NCI-H526 (cell line): Measurements from ENCODE around the gene RCAN3.

Experiments used
- DNase-seq, 2 experiments: peaks; one replicate each; lab custom pipeline; 2025; lab: John Stamatoyannopoulos, UW

RCAN3 gene

DNA sequence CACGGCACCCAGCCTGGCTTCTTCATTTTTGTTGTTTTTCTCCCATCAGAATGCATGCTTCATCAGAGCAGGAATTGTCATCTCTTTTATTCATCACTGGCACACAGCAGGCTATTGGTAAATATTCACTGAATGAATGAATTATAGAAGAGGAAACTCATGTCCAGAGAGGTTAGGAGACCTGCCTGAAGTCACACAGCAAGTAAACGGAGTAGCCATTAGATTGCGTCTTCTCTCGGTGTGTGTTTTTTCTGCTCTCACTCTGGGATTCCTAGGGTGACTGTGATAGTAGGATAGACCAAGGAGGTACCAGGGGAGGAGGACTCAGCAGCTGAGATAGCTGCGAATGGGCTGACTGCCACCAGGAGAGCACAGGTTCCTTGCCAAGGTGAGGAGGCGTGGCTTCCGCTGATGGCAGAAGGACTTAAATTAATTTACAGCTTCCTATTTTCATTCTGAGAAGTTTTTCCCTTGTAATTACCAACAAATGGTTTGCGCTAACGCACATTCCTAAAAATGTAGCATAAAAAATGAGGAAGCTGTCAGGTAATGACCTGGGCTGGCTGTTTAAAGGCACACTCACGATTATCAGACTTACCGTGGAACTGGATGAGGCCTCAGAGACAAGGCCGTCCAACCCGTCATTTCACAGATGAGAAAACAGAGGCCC is 48.8 kb downstream of the RCAN3 start:
- DNase-seq, result no peak

DNA sequence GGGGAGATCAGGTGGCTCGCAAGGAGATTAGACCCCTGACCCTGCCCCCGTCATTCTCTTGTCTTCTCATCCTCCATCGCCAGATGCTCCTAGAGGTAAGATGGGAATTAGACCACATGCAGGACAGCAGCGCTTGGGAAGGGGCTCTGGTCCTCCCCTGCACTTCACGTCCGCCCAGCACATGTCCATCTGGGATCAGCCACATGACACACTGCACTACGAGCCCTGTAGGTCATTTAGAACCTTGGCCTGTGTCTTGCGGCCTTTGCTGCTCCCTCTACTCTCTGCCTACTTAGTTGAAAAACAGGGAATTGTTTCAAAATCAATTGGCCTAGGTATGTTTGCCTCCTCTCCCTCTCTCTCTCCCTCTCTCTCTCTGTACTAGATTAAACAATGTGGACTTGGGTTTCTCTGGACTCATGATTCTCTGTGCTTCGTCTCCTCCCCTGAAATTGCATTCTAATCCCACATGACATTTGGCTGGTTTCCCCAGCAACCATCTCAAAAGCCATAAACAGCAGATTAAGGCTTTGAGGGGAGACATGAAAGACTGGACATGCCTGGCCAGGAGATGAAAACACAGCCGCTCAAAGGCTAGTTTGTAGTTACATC is 49.4 kb downstream of the RCAN3 start:
- peak in 1 of 2 experiments; percentile 13 for DNase-seq

DNA sequence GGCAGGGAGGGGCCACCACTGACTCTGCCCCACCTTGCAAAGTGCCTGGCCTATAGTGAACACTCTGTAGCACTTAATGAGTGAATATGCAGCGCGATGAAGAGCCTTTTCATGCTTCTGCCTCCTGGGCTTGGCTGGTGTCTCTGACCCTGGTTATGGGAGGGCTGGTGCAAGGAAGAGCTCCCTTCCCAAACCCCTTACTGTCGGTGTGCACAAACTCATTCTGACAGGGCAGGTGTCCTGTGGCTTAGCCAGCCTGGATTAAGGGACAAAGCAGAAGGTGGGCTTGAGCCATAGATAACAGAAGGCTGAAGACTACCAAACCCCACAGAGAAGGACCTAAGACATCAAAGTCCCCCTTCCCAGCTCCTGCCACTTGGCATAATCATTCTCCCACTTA is 51.3 kb downstream of the RCAN3 start:
- DNase-seq, result no peak

DNA sequence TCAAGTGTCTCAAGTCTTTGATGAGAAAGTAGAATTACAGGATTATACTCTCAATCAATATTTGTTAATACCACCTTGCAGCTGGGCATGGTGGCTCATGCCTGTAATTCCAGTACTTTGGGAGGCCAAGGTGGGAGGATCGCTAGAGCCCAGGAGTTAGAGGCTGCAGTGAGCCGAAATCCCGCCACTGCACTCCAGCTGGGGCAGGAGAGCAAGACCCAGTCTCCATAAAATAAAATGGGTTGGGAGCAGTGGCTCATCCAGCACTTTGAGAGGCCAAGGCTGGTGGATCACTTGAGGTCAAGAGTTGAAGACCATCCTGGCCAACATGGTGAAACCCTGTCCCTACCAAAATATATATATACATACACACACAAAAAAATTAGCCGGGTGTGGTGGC is 52.1 kb downstream of the RCAN3 start:
- DNase-seq, result no peak

DNA sequence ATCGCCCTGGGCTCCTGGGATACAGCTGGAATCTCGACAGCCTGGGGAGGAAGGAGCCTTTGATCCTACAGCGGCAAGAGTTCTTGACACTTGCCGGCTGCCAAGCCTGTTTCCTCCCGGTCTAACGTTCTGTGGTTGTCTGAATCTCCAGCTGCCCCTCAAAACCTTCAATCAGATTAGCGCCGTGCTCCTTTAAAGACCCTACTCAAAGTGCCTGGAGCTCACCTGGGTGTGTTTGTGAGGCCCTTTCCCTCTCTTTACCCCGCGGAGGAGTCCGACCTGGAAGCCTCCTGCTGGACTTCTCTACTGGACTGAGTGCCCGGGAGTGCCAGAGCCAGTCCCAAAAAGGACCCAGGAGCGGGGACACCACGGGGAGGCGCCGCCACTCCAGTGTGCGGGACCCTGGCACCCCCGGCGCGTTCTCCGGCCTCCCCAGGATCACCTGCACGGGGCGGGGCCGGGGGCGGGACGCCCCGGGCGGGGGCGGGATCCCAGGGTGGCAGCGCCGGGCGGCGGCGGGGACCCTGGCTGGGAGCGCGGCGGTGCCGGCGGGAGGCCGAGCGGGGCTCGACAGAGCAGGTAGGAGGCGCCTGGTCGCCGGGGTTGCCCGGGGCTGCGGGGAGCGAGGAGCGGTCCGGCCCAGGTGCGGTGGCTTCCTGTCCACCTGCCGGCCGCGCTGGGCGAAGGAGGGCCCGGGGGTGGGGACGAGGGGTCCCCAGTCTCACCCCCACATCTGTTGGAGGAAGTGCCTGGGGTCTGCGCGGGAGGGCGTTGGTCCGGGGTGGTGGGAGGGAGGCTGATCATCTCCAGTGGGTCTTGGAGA is 53.2 kb downstream of the RCAN3 start, which contains the start of gene NCMAP:
Gene NCMAP (plus strand): TSS at position 497 of the 823 bp plus-strand sequence. CDS start 39,344 bp downstream, outside the sequence.
- DNase-seq, result peak; percentile 37 to 61

DNA sequence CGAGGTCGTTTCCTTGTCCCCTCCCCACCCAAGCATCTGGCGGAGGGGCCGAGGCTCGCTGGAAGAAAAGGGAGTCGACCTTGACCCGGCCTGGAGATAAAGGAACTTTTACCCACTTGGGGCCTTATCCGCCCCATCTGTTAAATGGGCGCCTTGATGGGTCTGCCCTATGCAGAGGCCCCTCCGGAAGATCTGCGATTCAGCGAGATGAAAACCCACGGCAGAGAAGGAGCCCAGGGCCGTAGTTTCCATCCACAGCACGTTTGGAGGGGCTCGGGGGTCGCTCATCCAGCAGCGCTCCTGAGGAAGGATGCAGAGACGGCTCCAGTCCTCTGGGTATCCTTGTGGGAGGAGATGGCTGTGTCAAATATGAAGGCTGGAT is 53.8 kb downstream of the RCAN3 start:
- DNase-seq, result no peak

DNA sequence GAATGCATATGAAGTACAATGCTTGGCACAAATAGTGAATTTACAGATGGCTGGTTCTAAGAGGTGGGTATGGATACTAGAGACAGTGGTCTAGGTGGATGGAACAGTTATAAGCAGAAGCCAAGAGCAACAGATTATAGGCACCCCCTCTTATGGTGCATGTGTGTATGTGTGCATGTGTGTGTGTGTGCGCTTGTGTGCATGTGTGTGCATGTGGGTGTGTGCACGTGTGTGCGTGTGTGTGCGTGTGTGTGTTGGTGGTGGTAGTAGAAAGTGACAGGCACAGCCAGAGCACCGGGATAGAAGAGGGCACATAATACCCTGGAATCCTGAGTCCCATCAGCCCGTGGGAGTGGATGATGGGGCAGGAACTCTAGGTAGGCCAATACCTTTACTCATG is 54.6 kb downstream of the RCAN3 start:
- DNase-seq, result peak in 1 of 2 experiments; percentile 10

DNA sequence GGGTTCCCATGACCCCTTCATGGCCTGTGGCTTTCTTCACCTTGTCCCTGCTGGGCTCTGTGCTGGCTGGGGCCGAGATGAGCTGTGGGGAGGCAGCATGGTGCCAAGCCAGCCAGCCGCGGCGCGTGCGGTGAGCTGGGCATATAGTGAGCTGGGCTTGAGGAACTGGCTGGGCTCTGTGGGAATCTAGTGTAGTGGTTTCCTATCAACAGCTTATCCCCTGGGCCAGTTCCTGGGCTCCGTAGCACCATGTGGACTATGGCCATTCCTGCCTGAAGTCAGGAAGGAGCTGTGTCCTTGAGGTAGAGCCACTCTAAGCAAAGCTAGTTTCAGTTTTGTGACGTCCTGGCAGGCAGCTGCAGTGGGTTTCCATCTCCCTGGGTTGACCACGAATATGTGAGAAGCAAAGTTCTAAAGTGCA is 55.1 kb downstream of the RCAN3 start:
- DNase-seq, result no peak

DNA sequence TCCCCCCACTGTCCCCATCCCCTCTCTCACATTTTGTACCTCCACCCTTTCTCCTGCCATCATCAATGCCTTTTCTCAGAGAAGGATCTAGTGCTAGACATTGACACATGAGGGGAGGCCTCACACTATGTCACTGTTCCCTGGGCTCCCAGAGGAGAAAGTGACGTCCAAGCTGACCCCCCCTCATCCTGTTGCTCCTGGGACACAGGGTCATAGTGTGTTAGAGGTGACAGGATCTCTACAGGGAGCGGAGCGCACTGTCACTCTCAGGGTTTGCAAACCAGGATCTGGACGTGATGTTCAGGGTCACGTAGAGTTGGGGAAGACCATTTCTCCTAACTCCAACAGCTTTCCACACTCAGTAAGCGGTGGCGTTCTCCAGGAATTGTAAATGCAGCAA is 55.8 kb downstream of the RCAN3 start:
- no peak for DNase-seq

DNA sequence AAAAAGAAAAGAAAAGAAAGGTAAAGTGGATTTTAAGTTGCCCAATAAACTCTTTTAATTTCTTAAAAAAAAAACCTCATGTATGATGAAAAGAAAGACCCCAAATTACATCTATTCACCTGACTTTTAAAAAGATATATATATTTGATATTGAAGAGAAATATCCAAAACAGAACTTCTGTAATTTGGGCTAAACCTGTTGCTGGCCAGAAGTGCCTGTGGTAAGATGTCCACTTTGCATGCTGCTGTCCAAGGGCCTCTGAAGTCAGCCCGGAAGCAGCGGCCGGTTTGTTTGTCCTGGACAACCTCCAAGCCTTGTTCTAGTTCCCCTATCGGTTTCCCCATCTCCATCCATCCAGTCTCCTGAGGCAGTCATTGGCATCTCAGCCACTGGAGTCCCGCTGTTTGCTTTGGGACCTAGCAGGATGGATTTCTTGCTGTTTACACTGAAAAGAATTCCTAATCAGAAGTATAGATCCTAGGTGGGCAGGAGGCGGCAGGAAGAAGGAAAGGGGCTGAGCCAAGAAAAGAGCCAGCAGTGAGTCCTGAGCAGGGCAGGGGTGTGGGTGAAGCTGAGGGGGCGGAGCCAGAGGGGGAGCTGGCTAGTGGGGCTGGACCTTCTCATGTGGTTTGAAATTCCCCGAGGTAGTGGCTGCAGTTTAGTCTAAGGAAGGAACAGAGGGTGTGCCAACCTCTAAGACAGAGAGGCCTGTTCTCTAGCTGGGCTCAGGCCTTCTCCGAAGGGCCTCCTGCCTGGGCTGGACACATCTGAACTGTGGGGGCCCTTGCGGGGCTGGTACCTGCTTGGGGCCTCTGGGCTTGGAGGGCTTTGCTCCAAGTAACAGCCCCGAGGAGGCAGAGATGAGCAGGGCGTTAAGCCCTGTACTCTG is 56.5 kb downstream of the RCAN3 start:
- DNase-seq, result peak; percentile 8 to 44

DNA sequence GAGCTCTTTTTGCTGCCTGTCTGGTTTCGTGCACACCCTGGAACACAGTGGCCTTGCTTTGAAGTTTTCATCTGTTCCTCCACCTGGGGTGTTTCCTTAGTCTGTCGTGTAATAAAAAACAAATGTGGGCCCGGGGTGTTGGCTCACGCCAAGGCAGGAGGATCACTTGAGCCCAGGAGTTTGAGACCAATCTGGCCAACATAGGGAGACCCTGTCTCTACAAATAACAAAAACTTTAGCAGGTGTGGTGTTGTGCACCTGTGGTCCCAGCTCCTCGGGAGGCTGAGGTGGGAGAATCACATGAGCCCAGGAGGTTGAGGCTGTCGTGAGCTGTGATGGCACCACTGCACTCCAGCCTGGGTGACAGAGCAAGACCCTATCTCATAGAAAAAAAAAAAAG is 57.7 kb downstream of the RCAN3 start:
- no peak for DNase-seq

DNA sequence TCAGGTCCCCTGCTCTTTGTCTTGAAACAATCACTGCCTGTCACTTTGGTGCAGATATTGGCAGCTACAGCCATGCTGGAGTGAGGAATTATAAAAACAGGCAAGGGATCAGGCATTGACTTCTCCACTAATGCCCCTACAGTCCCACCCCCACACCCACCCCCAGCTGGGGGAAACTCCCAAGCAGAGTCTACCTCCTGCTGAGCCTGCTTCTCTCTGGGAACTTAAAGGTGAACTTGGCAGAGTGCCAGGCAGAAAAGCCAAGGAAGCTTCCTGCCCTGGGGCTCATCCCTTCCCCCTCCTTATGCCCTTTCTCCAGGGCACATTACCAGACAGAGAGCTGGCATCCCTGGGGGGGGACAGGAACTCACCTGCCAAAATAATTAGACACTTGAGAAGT is 60.0 kb downstream of the RCAN3 start:
- no peak for DNase-seq

DNA sequence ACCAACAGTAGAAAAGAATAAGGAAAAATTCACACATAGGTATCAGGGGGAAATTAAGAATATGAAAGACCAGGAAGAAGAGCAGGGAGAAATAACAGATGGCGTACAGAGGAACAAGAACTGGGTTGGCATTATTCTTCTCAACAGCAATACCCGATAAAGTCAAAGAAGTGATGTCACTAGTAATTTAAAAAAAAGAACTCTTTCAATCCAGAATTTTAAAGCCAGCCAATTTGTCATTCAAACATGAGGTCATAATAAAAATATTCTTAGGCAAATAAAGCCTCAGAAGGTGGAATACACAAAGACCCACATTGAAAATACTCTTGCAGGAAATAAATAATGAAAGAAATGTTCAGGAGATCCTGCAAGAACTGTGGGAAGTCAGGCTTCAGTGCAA is 62.1 kb downstream of the RCAN3 start:
- DNase-seq, result peak; percentile 31 to 55

DNA sequence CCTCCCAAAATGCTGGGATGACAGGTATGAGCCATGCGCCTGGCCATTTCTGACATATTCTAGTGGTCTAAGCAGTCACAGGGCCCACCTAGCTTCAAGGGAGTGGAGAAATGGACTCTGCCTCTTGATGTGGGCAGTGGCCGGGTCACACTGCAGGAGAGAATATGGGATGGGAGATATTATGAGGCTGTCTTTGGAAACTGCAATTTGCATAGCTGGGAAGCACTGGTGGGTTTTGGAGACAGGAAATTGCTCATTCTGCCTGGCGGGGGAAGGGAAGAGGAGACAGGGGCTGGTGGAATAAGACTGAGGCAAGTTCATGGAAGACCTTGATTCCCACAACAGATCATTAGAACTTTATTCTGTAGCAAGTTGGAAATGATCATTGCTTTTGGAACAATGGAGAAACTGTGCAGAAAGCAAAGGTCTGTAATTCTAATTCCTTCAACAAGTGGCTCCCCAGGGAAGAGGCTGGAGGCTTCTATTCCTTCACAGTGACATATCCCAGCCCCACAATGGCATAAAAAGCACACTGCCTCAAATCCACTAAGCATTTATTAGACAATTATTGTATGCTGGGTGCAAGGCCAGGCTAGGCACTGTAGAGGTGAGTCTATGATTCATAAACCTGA is 63.7 kb downstream of the RCAN3 start:
- DNase-seq, result peak; percentile 20 to 68

DNA sequence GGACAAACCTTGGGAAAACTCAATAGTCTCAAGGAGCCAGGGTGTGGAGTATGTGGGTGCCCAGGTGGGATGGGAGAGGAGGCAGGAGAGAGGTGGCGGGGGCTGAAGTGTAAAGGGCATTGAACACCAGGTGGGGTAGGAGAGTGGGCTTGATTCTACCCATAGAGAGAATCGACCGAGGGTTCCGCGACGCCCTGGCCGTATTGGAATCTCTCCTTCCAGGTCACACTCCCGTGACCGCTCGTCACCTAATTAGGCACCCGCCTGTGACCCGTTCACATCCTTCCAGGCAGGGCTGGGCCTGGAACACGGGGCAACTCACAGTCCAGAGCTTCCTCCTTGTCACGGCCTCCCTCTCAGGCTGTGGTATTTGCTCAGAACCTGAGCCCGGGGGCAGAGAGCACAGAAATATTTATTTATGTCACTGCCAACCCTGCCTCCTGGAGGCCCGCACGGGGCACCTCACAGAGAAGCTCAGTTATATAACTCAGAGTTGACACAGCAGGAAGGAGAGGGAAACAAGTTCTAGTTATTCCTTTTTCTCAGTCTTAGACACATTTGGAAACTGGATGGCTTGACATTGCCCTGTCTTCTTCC is 65.3 kb downstream of the RCAN3 start:
- peak; percentile 5 to 60 for DNase-seq

DNA sequence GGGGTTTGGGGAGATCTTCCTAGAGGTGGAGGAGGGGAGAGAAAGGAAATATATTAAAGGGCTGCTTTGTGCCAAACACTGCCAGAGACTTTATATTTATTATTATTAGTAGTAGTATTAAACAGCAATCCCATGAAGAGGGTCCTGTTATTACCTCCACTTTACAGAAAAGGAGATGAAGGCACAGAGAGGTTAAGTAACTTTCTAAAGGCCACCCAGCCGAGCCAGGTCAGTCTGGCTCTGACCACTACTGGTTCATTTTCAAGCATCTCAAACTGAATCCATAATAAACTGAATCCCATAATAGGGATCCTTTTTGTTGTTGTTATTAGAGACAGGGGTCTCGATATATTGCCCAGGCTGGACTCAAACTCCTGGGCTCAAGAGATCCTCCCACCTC is 65.8 kb downstream of the RCAN3 start:
- no peak for DNase-seq

DNA sequence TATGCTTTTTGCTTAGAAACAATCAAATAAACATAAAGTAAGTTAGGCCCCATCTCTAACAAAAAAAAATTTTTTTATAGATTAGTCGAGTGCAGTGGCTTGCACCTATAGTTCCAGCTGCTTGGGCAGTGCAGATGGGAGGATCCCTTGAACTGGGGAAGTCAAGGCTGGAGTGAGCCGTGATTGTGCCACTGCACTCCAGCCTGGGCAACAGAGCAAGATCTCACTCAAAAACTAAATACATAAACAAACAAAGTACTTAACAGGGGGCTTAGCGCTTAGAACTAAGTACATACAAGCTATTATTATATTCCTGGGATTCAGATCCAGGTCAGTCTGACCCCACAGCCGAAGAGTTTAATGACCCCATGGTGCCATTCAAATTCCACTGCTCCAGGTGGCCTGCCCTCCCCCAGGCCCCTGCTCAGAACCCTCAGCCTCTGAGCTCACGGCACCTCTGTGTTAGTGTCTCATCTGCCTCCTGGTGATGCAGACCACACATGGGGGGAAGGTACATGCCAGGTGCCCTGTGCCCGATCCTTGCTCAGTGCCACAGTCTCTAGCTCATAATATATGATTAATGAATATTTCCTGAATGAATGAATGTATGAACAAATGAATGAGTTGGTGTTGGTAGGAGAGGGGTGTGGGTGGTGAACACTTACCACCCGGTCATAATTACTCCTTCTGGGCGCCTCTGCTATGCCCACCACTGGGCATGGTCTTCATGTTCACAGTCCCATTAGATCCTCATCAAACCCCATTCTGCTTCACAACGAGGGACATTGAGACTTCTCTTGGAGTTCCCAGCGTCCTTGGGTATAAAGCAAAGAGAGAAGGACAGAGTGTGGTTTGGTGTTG is 67.9 kb downstream of the RCAN3 start:
- no peak for DNase-seq

DNA sequence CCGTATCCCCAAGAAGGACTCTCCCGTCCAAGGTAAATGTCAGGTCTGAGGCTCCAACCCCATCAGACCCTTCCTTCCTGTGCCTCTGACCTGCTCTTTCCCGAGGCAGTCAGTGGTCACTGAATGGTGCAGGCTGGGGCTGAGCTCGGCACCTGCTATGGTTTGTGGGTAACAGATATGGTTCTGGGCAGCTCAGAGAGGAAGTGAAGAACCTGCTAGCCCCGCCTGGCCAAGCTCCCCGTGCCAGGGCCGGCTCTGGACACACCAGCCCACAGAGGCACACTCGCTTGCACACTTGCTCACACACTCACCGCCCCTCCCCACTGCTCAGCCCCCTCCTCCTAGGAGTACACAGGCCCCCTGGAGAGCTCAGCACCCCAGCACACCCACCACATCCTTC is 69.7 kb downstream of the RCAN3 start:
- no peak for DNase-seq

DNA sequence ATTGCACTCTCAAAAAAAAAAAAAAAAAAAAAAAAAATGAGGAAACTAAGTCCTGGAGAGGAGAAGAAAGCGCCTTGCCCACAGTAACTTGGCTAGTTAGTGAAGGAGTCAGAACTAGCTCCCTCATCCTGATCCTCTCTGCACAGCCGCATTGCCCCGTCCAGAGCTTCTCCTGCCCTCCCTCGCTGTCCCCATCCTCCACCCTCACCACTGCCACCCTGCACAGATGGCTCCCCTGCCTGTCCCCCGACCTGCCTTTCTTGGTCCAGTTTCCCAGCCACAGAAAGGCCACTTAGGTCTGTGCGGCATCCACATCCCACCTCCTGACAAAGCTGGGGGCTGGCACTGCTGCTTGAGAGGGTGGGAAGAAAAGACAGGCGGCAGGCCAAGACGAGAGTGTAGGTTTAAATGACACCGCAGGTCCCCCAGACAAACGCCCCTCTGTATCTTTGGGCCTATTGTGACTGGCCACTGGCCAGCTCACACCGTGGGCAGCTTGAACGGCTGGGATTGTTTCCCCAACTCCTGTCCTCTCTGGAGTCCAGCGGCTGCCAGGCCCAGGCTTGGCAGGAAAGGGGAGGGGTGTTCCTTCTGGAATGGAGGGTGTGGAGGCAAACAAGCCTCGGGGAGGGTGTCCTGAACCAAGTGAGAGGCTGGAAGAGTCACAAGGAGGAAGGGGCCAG is 73.4 kb downstream of the RCAN3 start:
- no peak for DNase-seq

DNA sequence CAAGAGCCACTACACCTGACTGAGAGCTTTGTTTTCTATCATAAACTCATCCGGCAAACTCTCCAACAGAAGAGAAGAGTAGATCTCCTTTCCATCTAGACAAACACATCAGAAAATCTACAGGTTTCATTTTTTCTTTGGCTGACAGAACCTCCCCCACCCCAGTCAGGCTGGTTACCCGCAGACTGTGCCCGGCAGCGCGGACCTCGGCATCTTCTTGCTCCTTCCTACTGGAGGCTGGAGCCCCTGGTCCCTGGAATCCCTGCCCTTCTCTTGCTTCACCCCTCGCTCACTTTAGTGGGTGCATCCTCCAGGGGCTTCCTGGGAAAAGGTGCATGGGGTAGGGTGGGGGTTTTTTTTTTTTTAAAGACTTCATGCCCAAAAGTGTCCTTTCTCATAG is 76.2 kb downstream of the RCAN3 start:
- no peak for DNase-seq
